Anterior cingulate cortex (tissue), 58 donors: ENCODE results near the gene LPP.

ENCODE experiments used
- DNase-seq, 58 donors: peaks; one replicate each; lab custom pipeline; 2025; lab: John Stamatoyannopoulos, UW

The LPP gene

DNA sequence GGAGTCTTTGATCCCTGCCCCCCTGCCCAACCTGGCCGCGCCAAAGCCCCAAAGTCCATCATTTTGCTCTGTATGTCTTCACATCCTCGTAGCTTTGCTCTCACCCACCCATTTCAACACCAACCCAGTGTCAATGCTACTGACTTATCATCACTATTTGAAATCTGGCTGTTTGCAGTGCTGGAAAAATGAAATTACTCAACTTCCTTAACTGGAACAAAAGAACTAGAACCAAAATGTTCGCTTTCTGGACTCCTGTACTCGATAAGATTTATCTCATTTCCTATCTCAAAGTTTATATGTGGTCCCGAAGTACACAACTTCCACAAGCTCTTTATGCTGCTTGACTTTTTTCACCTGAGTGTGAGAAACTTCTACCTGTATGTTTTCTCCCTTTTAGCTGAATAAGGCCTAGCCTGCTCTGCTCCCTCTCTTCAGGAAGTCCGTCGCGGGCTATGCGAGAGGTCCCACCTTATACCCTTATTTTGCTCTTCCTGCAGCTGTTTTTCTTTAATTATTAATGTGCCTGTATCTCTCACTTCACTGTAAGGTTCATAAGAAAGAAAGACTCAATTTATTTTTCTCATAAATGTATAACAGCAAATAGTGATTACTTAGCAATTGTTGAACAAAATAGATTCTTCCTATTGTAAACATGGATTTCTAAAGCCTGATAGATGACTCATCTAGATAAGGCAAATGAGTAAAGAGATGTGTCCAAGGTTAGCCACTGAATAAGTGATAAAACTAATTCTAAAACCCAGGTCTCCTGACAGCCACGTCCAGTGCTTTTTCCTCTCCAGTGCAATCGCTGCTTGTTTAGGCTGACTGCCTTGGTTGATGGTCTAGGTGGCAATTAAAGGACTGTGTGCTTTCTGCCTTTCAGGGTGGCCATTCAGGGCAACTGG lies 553.7 kb downstream of the LPP start:
- no peak for DNase-seq

DNA sequence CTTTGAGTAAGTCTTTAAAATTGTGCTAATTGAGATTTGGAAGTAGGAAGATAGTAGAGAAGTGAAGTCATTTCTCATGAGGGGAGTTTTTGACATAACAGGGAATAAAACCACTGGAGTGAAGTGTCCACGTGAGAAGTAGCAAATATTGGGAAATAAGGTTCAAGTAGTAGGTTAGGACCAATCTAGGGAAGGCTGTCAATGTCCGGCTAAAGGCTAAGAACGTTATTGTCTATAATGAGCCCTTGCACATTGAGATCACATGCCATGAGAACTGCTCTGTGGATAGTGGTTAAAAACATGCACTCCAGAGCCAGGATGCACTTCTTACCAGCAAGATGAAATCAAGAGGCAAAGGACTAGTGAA lies 557.9 kb downstream of the LPP start:
- DNase-seq: no peak

DNA sequence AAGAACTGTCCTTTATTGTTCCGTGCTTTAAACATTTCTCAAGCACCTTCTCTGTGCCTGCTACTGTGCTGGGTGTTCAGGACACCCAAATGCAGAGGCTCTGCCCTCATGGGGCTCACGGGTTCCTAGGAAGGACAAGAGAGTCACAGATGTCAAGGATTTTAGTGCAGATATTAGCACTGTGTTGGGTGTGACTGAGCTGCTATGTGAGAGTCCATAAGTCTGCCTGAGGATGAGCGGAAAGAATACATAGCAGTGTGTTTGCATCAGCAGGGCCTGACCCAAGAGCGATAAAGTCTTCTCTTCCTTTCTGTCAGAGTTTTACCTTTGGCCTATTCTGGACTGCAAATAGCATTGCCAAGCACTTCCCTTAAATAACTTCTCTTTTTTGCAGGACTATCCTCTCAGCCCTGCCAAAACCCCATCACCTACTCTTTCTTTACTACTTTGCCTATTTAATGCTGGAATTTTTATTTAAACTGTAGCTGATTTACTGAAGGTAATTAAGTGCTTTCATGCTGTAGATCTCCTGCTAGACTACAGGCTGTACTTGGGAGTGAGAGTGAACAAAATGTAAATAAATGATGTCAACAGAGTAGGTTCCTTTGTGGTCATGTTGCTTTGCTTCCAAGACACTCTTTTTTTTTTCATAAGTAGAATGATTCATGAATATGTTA lies 558.4 kb downstream of the LPP start:
- peak in 2 of 58 donors; percentile 11 to 19 for DNase-seq

DNA sequence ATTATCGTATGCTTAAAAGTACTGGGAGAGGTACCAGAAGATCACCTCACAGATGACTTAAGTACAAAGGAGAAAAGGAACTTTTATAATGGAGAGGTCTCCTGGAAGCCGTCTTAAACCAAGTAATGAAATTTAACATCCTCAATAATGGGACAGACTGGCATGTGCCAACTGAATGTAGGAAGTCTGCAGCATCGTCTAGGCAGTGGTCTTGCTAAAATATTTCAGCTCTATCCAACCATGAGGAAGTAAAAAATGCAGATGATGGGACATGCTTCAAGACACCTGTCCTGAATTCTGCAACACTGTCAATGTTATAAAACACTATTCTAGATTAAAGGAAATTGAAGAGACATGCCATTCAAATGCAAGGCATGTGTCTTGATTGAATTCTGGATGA lies 559.0 kb downstream of the LPP start:
- no peak for DNase-seq

DNA sequence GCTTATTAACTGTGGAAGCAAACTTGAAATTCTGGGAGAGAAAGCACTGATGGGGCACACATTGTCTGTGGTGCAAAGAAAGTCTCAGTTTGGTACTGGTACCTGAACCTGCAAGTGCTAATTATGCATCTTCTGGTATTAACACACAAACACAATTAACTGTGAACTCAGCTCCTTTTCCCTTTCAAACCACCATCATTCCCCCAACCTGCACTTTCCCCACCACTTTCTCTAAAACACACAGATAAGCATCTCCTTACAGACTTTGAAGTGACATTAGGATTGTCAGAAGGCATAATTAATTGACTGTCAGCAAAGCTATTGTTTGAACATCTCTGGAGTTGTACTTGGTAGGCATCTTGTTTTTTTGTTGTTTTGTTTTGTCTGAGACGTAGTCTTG lies 565.6 kb downstream of the LPP start:
- no peak for DNase-seq

- DNase-seq: no peak
Observed at GRCh38 chr3:188720215-188720614, 566.3 kb downstream of the LPP start.

DNA sequence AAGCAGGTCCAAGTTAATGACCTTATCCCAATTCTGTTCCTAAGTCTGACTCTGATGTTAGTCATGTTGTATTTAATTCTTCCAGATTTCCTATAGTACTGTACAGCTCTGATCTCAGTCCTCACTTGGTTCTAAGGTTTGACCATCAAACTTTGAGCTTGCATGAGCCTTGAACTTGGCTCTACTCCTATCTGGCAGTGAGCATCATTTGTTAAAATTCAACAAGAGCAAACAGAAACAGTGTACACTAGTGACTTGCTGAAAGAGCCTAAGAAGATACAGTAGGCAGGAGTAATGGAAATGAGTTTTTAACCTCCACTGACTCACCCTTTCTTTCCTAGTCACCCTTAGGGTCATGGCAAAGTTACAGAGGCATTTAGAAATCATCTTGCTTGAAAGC lies 566.7 kb downstream of the LPP start:
- no peak for DNase-seq

DNA sequence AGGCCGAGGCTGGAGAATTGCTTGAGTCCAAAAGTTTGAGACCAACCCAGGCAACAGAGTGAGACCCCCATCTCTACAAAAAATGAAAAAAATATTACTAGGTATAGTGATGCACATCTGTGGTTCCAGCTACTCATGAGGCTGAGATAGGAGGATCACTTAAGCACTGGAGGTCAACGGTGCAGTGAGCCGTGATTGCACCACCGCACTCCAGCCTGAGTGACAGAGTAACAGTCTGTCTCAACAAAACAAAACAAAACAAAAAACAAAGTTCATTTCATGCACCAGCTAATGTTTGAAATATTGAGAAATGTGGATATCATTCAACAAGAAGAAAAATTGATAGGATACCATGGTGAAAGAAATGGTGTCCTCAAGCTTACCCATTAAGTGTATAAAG lies 567.4 kb downstream of the LPP start:
- no peak for DNase-seq

- DNase-seq: no peak
Observed at GRCh38 chr3:188721990-188722389, 568.0 kb downstream of the LPP start.

DNA sequence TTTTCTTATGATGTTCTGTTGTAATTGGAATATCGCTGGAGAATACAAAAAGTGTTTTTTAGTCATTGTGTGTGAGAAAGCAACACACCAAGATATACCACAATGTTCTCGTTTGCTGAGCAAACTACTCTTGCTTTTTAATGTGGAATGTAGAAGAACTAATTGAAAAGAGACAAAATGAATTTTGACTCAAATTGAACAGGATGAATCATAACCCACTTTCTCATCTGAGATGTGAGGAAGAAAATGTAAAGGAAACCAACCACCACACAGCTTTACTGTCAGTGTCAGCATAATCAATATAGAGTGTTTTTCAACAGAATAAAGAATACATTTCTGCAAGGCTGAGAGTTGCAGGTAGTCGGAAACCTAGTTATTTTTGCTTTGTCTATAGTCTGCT lies 569.0 kb downstream of the LPP start:
- DNase-seq: no peak

- no peak for DNase-seq
Observed at GRCh38 chr3:188727052-188727451, 573.1 kb downstream of the LPP start.

DNA sequence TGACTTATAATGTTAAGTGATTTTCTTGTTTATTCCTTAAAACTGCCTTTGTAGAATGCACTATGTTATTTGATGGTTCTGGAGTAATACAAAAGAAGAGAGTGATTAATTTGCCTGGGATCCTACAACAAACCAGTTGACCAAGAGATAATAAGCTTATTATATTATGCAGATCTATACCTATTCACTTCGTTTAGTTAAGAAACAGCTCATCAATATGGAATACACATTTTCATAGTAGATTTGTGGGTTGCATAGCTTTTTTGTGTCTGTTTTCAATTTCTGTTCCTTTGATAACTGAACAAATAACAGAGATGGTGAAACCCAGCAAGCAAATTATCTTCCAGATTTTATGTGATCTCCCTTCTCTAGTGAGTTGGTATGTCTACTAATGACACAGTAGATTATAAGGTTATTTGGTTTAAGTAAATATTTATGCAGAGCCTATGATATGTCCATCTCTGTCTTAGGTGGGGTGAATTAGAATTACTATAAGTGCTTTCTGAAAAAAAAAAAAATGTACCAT lies 574.5 kb downstream of the LPP start:
- DNase-seq: no peak

DNA sequence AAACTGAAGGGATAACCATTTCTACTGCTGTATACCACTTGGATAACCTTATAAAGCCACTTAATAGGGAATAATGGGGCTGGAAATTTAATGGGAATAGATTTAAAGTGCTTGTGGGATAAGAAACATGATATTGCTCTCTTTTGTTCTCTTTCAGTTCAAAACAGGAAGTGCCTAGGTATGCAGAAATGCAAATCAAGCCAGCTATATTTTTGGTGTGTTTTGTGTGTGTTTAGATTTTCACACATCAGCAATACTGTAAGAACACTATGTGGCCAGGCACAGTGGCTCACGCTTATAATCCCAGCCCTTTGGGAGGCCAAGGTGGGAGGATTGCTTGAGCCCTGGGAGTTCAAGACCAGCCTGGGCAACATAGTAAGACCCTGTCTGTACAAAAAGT lies 575.5 kb downstream of the LPP start:
- no peak for DNase-seq

- peak in 7 of 58 donors; percentile 0 to 28 (median 9) for DNase-seq
Observed at GRCh38 chr3:188734395-188734794, 580.4 kb downstream of the LPP start.

DNA sequence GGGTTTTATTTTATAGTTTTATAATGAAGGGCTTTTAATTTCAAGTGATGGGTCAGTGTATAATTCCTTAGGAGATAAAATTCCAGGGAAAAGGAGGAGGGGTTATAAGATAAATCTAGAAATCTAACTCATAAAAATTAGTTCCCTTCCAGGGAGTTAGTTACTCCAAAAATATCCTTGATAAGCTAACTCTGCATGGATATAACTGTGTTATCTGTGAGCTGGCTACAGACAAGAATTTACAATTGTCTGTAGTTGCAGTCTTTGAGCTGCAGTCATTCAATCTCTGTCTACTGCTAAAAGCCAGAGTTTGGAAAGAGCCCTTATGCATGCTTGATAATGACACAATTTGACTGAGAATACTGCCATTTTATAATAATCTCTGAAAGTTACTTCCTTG lies 585.6 kb downstream of the LPP start:
- DNase-seq: no peak

DNA sequence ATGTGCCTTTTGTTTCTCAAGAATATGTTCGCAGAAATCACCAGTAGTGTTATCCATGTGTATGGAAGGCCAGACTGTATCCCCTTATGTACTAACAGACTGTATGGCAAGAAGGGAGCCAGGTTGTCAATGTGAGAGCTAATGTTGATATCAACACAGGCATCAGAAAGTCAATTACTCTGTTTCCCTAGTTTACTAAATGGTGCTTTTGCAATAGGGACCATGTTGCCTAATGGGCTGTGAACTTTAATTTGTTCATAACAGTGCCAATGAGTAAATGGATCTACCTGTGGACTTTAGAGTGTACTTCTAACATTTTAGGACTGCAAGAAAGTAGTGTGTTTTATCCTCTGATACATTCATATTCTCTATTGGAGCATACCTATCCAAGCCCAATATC lies 586.1 kb downstream of the LPP start:
- DNase-seq: no peak

- no peak for DNase-seq
Observed at GRCh38 chr3:188742755-188743550, 589.0 kb downstream of the LPP start.

DNA sequence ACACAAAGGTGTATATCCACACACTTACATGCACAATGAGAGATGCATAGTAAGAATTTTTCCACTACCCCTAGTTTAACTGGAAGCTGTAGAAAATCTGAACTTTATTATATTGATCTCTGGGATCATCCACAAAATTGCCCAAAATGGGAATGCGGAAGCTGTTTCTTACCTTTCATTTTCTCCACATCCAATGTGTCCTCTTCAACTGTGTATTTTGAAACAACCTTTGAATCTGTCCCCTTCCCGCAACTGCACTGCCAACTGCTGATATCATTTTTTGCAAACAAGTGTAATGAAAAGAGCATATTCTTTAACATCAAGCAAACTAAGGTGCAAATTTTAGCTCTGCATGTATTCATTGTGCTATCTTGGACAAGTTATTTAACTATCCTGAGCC lies 590.2 kb downstream of the LPP start:
- DNase-seq: no peak

DNA sequence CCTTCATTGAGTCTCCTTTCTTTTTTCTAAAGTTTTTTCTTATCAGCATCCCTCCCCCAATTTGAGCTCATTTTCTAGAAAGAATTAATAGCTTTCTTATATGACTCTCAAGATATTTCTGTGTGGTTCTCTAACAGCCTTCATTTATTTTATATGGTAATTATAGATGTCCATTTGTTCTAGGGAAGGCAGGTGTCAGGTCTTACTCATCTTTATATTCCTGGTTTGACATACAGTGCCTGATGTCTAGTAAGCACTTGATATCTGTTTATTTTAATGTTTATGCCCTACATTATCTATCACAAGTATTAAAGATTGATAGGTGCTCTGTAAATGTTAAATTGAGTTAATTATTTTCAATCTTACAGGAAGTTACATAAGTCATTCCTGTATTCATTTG lies 591.1 kb downstream of the LPP start:
- DNase-seq: no peak

DNA sequence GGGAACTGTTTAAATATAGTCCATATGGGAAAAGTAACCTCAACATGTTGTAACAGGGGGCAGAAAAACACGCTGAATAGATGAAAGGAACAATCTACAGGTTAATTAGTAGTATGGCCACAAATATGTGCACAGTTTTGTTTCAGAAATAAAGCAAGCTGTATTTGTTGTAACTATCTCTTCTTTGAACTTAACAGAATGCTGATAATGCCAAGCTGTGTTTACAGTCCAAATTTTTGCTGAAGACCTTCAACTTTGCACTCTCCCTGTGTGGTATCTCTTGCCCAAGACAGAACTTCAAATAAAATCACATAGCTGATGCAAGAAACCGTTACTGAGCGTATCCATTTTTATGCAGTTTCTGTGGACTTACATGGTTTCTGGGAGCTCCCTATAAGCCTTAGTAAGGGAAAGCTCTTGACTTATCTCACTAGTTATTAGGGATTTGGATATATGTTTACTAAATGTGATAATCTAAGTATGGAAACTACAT lies 592.4 kb downstream of the LPP start:
- no peak for DNase-seq

DNA sequence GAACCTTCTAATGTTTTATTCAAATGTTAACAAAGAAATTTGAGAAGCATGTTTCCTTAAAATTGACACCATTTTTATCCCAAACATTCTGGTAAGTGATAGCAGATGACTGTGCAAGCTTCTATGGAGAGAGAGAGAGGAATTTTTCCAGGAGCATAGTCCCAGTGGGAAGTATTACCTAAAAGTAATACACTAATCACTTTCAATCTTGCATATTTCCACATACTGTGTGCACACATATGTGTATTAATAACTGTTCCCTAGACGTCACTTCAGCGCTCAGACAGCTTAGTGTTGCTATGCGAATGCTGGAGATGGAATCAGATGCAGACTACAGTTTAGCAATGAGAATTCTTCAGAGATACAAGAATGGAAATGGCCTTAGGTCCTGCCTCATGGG lies 593.5 kb downstream of the LPP start:
- DNase-seq: no peak
